Measurements from ENCODE around the gene LARGE1. TPM values are rescaled to one million over a fixed set of nuclear protein-coding genes. Genes with fewer than 3 reads are reported as not detected.

The LARGE1 gene
- total RNA-seq, 1 donor from 2014 or later, result 0.47 TPM

- no peaks in the 10 kb centered on the region for H3K36me3 Mint-ChIP-seq (ENCODE audit: low read depth)
- H3K4me1 Mint-ChIP-seq, result no peaks in the 10 kb centered on the region
- H3K4me3 Mint-ChIP-seq, result no peak overlapping the region
- H3K9me3 Mint-ChIP-seq, result no peaks in the 10 kb centered on the region
- no peaks in the 10 kb centered on the region for H3K27me3 Mint-ChIP-seq
- no peak overlapping the region for H3K27ac Mint-ChIP-seq
- no peak for DNase-seq
- intact Hi-C loops (cut with micrococcal nuclease), result no loop called here
Measured at GRCh38 chr22:33447733-33448132, 472.5 kb downstream of the LARGE1 start.

DNA sequence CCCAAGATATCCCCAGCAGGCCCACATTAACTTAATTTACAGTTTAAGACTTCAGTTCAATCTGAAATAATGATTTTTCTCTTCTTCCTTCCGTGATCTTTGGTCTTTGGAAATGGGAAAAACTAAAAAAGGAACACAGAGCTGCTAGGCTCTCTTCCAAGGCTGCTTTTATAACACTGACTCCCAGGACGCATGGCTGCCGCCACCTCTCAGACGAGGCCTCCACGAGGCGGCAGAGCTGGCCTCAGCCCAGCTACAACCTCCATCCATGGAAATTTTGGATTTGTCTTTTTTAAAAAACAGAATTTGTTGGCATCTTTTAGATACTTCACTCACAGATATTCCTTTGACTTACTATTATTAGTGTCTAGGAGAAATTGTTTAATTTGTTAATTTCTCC is 476.6 kb downstream of the LARGE1 start:
- Mint-ChIP-seq H3K9me3 (no peaks in the 10 kb centered on the region), H3K27ac (no peak overlapping the region), H3K27me3 (no peaks in the 10 kb centered on the region), H3K36me3 (ENCODE audit: low read depth) (no peaks in the 10 kb centered on the region), H3K4me3 (no peak overlapping the region), H3K4me1 (no peaks in the 10 kb centered on the region)
- DNase-seq, result no peak
- intact Hi-C loops (cut with micrococcal nuclease), result no loop called here

- no peak for DNase-seq
- H3K4me3 Mint-ChIP-seq, result no peak overlapping the region
- H3K4me1 Mint-ChIP-seq, result no peaks in the 10 kb centered on the region
- H3K27ac Mint-ChIP-seq, result no peak overlapping the region
- intact Hi-C loops (cut with micrococcal nuclease), result no loop called here
- H3K9me3 Mint-ChIP-seq, result no peaks in the 10 kb centered on the region
- no peaks in the 10 kb centered on the region for H3K36me3 Mint-ChIP-seq (ENCODE audit: low read depth)
- no peaks in the 10 kb centered on the region for H3K27me3 Mint-ChIP-seq
Measured at GRCh38 chr22:33440756-33441155, 479.5 kb downstream of the LARGE1 start.

GRCh38 chr22:33438273-33438672 is 482.0 kb downstream of the LARGE1 start:
- DNase-seq, result no peak
- H3K27ac Mint-ChIP-seq, result no peak overlapping the region
- no peaks in the 10 kb centered on the region for H3K4me1 Mint-ChIP-seq
- H3K27me3 Mint-ChIP-seq, result no peaks in the 10 kb centered on the region
- no peaks in the 10 kb centered on the region for H3K9me3 Mint-ChIP-seq
- H3K36me3 Mint-ChIP-seq (ENCODE audit: low read depth), result no peaks in the 10 kb centered on the region
- intact Hi-C loops (cut with micrococcal nuclease), result no loop called here
- no peak overlapping the region for H3K4me3 Mint-ChIP-seq

GRCh38 chr22:33431300-33431699 is 489.0 kb downstream of the LARGE1 start:
- H3K9me3 Mint-ChIP-seq, result no peaks in the 10 kb centered on the region
- no peak overlapping the region for H3K27ac Mint-ChIP-seq
- H3K4me3 Mint-ChIP-seq, result no peak overlapping the region
- DNase-seq, result no peak
- intact Hi-C loops (cut with micrococcal nuclease), result no loop called here
- H3K36me3 Mint-ChIP-seq (ENCODE audit: low read depth), result no peaks in the 10 kb centered on the region
- H3K4me1 Mint-ChIP-seq, result no peaks in the 10 kb centered on the region
- no peaks in the 10 kb centered on the region for H3K27me3 Mint-ChIP-seq

DNA sequence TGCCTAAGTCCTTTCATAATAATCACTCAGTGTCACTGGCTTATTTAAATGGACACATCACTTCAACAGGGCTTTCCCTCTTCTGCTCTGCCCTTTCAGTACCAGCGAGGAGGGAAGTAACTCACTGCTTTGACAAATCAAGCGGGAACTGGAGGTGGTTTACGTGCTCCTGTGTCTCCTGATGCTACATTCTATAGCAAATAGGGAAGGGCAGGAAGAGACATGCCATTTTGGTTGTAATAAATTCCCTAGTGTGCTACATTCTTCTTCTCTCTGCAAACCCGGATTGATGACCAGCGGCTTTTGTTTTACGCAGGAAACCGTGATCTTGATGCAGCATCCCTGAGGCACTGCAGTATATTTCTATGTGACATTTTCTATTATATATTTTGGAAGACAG is 491.0 kb downstream of the LARGE1 start:
- intact Hi-C loops (cut with micrococcal nuclease), result no loop called here
- DNase-seq, result no peak
- no peaks in the 10 kb centered on the region for H3K27me3 Mint-ChIP-seq
- H3K9me3 Mint-ChIP-seq, result no peaks in the 10 kb centered on the region
- H3K4me3 Mint-ChIP-seq, result no peak overlapping the region
- no peak overlapping the region for H3K27ac Mint-ChIP-seq
- no peaks in the 10 kb centered on the region for H3K36me3 Mint-ChIP-seq (ENCODE audit: low read depth)
- no peaks in the 10 kb centered on the region for H3K4me1 Mint-ChIP-seq

- DNase-seq, result no peak
- no peak overlapping the region for H3K4me3 Mint-ChIP-seq
- H3K27me3 Mint-ChIP-seq, result no peaks in the 10 kb centered on the region
- H3K4me1 Mint-ChIP-seq, result no peaks in the 10 kb centered on the region
- intact Hi-C loops (cut with micrococcal nuclease), result no loop called here
- no peaks in the 10 kb centered on the region for H3K9me3 Mint-ChIP-seq
- H3K36me3 Mint-ChIP-seq (ENCODE audit: low read depth), result no peaks in the 10 kb centered on the region
- no peak overlapping the region for H3K27ac Mint-ChIP-seq
Measured at GRCh38 chr22:33427461-33427860, 492.8 kb downstream of the LARGE1 start.

GRCh38 chr22:33426451-33426850 is 493.8 kb downstream of the LARGE1 start:
- intact Hi-C loops (cut with micrococcal nuclease), result no loop called here
- H3K36me3 Mint-ChIP-seq (ENCODE audit: low read depth), result no peaks in the 10 kb centered on the region
- no peaks in the 10 kb centered on the region for H3K27me3 Mint-ChIP-seq
- no peak overlapping the region for H3K4me3 Mint-ChIP-seq
- no peak for DNase-seq
- no peak overlapping the region for H3K27ac Mint-ChIP-seq
- no peaks in the 10 kb centered on the region for H3K4me1 Mint-ChIP-seq
- no peaks in the 10 kb centered on the region for H3K9me3 Mint-ChIP-seq

DNA sequence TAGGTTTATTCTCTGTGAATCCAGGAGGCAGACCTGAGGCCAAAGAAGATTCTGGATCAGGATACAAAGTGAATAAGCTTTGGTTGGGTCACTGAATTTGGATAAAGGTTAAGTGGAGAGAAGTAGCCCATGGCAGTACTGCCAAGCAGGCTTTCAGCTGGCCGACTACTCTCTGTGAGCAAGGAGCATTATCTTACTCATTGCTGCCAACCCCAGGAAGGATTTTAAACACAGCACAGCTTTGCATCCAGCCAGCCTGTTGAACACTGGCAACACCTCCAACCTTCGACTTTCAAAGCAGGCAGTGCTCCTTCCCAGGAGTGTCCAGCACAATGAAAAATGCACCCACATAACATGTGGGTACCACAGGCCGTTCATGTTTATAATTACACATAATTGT is 498.4 kb downstream of the LARGE1 start:
- no peak for DNase-seq
- Mint-ChIP-seq H3K4me1 (no peaks in the 10 kb centered on the region), H3K27ac (no peak overlapping the region), H3K36me3 (ENCODE audit: low read depth) (no peaks in the 10 kb centered on the region), H3K4me3 (no peak overlapping the region), H3K9me3 (peaks cover 8% of the 10 kb centered on the region), H3K27me3 (no peaks in the 10 kb centered on the region)
- intact Hi-C loops (cut with micrococcal nuclease), result no loop called here

GRCh38 chr22:33418484-33418883 is 501.8 kb downstream of the LARGE1 start:
- peaks cover 8% of the 10 kb centered on the region for H3K9me3 Mint-ChIP-seq
- no peak for DNase-seq
- H3K4me3 Mint-ChIP-seq, result no peak overlapping the region
- no peaks in the 10 kb centered on the region for H3K4me1 Mint-ChIP-seq
- H3K27ac Mint-ChIP-seq, result no peak overlapping the region
- intact Hi-C loops (cut with micrococcal nuclease), result no loop called here
- H3K27me3 Mint-ChIP-seq, result no peaks in the 10 kb centered on the region
- H3K36me3 Mint-ChIP-seq (ENCODE audit: low read depth), result no peaks in the 10 kb centered on the region

DNA sequence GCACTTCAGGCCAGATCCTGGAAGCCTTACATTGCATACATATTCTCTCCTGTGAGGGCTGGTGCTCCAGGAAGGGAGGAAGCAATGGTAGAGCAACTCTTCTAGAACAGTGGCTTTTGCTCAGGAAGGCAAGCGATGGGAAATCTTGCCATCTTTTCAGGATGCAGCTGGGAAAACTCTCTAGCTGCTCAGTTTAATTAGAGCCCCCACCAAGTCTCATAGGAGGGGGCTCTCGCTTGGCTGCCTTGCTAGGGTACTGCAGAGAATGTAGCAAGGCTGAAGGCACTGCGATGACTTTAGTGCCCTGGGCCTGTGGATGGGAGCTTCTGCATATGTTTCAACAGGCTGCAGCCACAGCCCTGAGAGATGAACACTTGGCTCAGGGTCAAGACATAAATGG is 504.9 kb downstream of the LARGE1 start:
- no peak overlapping the region for H3K4me3 Mint-ChIP-seq
- no peak for DNase-seq
- no peaks in the 10 kb centered on the region for H3K36me3 Mint-ChIP-seq (ENCODE audit: low read depth)
- intact Hi-C loops (cut with micrococcal nuclease), result no loop called here
- H3K27me3 Mint-ChIP-seq, result no peaks in the 10 kb centered on the region
- no peak overlapping the region for H3K27ac Mint-ChIP-seq
- H3K9me3 Mint-ChIP-seq, result peaks cover 8% of the 10 kb centered on the region
- no peaks in the 10 kb centered on the region for H3K4me1 Mint-ChIP-seq

- no peak overlapping the region for H3K27ac Mint-ChIP-seq
Measured at GRCh38 chr22:33409079-33409478, 511.2 kb downstream of the LARGE1 start.

GRCh38 chr22:33405194-33405593 is 515.1 kb downstream of the LARGE1 start:
- Mint-ChIP-seq H3K27me3 (no peaks in the 10 kb centered on the region), H3K4me3 (no peak overlapping the region)

More at GRCh38 chr22:33409079-33409478, 511.2 kb downstream of the LARGE1 start:
- Mint-ChIP-seq H3K4me3 (no peak overlapping the region), H3K36me3 (ENCODE audit: low read depth) (no peaks in the 10 kb centered on the region), H3K9me3 (no peaks in the 10 kb centered on the region), H3K27me3 (no peaks in the 10 kb centered on the region), H3K4me1 (no peaks in the 10 kb centered on the region)
- DNase-seq, result no peak
- intact Hi-C loops (cut with micrococcal nuclease), result no loop called here

DNA sequence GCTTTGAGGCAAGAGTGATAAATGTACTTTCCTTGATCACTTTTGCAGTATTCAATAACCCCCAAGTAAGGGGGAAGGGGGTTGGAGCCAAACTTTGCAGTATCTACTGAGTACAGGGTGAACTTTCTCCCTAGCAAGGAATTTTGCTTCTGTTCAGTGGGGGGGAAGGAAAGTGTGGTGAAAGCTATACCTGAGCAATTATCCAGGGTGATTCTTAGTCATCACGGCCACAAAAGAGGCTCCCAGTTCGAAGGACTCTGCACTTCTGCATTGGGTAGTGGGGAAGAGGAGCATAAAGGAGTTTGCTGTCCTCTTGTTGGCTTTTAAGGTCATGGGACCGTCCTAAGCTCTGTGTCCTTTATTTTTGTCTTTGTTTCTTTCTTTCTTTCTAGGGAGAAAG is 515.6 kb downstream of the LARGE1 start:
- no peaks in the 10 kb centered on the region for H3K27me3 Mint-ChIP-seq
- intact Hi-C loops (cut with micrococcal nuclease), result no loop called here
- H3K27ac Mint-ChIP-seq, result no peak overlapping the region
- DNase-seq, result no peak
- H3K36me3 Mint-ChIP-seq (ENCODE audit: low read depth), result no peaks in the 10 kb centered on the region
- no peaks in the 10 kb centered on the region for H3K4me1 Mint-ChIP-seq
- H3K9me3 Mint-ChIP-seq, result peaks cover 7% of the 10 kb centered on the region
- H3K4me3 Mint-ChIP-seq, result no peak overlapping the region

More at GRCh38 chr22:33405194-33405593, 515.1 kb downstream of the LARGE1 start:
- Mint-ChIP-seq H3K9me3 (peaks cover 7% of the 10 kb centered on the region), H3K4me1 (no peaks in the 10 kb centered on the region), H3K36me3 (ENCODE audit: low read depth) (no peaks in the 10 kb centered on the region), H3K27ac (no peak overlapping the region)
- intact Hi-C loops (cut with micrococcal nuclease), result no loop called here
- DNase-seq, result no peak

GRCh38 chr22:33402325-33402724 is 518.0 kb downstream of the LARGE1 start:
- Mint-ChIP-seq H3K36me3 (ENCODE audit: low read depth) (no peaks in the 10 kb centered on the region), H3K27ac (no peak overlapping the region), H3K4me1 (no peaks in the 10 kb centered on the region), H3K9me3 (peaks cover 15% of the 10 kb centered on the region), H3K4me3 (no peak overlapping the region), H3K27me3 (no peaks in the 10 kb centered on the region)
- no peak for DNase-seq
- intact Hi-C loops (cut with micrococcal nuclease), result no loop called here
